HG03571 (cell line): ENCODE data around the gene FOXN3.
"Not testable (repeated sequence)": the region's sequence is repeated elsewhere in the genome, so short reads cannot be mapped to it uniquely, and the experiment has no call there.

ENCODE experiments used
- ATAC-seq: cut with Tn5 transposase; IDR thresholded peaks from one replicate; pipeline ENCODE4 v1.9.1; 2021; ENCODE audit not compliant: unreplicated experiment

FOXN3 gene

DNA sequence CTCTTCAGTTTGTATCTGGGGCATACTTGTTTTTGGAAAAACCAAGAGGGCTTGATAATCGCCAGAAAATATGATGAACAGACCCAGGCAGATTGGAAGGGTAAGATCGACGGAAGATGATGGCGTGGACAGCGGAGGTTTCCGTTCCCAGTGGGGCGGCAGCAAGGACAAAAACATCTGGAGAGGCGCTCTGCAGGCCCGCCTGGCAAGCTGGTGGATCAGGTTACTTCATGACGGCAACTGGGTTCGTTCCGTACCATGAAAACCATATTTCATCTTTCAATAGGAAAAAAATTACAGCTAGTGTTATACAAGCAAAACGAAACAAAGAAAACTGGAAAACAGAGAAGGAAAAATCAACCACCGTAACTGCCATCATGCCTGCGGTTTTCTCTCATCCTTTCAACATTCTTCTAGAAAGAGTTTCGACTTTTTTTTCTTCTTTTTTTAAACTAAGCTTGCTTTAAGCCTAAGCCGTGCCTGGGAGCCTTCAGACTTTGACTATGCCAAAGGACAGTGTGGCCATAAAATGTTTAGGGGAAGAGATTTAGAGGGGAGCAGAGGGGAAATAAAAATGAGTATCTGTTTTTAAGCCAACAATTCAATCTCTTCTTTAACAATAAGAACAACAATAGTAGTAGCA, 210.5 kb downstream of the FOXN3 start:
- ATAC-seq: no peak

DNA sequence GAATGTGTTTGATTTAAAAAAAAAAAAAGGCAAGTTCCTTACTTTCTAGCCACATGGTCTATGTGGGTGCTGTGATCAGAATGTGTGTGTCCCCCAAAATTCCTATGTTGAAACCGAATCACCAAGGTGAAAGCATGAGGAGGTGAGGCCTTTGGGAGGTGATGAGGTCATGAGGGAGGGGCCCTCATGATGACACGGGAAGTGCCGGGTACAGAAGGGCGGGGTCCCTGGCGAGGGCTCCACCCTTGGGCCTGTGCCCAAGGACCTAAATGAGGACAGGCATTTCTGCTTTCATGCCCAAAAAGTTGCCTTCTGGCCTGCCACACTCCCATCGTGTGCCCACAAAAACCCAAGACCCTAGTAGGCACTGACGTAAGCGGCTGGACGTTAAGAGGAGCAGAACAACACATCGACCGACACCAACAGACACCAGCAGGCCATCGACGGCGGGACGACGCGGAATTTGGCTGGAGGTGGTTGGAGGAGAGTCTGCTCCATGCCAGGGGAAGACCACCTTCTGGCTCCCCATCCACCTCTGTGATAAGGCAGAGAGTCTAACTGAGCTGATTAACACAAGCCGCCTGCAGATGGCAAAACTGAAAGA, 211.8 kb downstream of the FOXN3 start:
- no peak for ATAC-seq

DNA sequence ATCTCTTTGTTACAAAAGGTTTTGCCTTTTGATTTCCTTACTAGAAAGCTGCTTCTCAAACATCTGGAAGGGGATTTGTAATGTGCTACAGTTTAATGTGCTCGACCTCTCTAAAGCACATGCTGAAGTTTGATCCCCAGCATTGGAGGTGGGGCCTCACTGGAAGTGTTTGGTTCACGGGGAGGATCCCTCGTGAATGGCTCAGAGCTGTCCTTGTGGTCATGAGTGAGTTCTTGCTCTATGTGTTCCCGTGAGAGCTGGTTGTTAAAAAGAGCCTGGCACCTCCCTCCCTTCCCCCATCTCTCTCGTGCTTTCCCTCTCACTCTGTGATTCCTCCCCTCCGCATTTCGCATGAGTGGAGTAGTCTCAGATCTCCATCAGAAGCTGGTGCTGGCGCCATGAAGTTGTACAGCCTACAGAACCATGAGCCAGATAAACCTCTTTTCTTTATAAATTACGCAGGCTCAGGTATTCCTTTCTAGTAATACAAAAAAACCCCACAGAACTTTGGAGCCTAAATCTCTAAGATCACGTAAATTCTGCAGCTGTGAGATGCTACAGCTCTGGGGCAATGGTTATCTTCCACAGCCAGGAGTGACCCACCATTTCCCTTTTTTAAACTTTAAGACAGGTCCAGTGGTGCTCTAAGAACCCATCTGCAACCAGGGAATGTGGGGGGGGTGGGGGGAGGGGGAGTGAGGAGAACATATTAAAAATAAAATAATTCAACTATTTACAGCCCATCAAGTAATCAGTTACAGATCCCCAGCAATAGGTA, 214.4 kb downstream of the FOXN3 start:
- ATAC-seq: no peak

DNA sequence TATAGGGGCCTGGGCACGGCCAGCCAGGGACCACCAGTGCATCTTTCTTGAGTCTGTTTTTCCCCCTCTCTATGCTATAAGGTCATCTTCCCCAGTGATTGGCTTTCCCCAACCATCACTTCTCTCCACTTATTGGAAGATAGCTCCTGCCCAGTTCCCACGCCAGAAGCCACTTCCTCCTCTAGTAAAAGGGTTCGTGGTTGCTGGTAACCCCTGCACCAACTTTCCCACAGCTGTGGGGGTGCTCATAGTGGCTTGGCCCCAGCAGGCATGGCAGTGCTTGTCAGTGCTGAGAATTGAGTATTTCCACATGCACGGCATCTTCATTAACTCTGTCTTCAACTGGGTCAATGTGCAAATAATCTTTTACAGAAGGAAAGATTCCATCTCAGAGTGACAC, 215.4 kb downstream of the FOXN3 start:
- no peak for ATAC-seq

DNA sequence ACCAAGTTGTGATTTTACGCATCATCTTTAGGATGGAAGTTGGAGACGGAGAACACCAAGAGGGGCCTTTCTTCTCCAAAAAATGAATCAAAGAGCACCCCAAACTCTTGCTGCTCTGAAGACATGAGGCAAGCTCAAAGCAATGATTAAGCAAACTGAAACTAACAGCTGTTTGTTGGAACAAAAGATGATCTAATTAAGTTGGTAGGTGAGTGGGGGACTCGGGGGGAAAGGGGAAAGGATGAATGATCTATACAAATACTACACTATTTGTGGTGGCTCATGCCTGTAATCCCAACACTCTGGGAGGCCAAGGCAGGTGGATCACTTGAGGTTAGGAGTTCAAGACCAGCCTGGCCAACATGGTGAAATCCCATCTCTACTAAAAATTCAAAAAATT, 217.7 kb downstream of the FOXN3 start:
- ATAC-seq: not testable (repeated sequence)

DNA sequence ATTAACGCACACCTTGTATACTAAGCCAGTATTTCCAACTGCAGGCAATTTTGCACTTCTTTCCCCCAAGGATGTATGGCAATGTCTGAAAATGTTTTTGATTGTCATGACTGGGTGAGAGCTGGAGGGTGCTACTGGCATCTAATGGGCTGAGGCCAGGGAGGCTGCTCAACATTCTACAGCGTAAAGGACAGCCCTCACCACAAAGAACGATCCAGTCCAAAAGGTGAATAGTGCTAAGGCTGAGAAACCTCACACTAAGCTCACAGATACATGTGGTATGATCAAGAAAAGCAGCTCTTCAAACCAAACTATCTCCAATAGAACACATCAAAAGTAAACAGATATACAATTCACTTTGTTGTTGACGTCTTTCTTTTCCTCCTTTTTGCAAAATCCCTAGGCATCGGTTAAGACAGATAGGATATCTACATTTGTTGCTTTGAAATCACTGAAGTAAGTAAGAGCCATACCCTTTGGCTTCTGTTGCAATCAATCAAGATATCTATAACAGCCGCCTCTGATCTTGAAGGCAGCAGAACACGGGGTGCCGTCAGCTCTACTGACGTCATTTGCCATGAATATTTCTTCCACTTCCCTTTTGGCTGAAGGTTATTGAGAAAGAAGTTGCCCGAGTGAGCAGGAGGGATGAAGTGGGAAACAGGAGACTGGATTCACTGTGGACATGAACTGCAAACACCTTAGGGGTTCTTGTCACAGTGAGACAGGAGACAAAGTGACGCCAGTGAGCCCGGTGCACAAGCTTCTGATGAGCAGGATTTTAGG, 218.3 kb downstream of the FOXN3 start:
- ATAC-seq: no peak

DNA sequence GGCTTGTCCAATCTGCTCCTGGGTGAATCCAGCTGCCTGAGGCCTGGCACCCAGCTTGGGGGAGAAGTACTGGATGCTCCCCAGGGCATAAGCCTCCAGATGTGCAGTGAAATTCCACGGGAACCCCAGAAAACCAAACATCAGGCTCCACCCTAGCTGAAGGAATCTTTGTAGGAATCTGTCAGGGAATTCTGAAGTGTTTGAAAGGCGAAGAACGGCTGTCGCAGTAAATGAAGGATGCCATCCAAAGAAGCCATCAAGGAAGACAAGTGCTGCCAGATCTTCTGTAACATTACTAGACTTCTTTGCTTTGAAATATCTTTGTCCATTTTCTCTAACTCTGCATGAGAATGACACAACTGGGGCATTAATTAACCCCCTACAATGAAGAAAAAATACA, 219.4 kb downstream of the FOXN3 start:
- no peak for ATAC-seq

DNA sequence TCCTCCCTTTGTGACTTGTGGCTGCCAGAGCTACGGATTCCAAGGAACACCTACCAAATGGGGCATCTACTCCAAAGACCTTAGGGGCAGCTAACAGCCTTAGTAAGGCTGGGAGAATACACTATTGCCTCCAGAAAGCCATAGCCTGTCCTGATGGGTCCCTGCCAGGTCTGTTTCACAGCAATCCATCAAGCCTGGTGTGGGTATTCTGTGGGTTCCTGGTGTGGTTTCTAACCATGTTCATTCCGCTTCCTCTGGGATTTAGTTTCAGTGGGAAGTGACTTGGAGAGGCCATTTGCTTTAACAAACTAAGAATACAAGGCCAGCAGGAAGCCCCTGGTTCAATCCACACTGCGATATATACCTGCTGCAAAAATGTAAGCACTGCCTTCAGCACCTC, 220.5 kb downstream of the FOXN3 start:
- no peak for ATAC-seq

DNA sequence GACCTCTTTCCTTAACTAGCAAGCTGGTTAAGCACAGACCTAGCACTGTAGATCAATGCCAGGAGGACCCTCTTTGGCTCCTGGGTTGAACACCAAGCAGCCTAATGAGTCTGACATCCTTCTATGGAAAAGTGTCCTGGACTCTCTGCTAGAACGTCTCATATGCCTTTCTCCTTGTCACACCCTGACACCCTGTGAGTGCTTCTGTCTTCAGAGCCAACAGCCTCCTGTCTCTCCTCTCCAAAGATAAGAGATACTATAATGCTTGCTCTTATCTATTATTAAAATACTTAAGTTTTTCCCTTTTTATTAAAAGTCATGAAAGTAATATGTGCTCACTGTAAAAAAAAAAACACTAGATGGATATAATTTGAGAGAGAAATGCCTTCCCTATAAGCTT, 222.7 kb downstream of the FOXN3 start:
- ATAC-seq: no peak

DNA sequence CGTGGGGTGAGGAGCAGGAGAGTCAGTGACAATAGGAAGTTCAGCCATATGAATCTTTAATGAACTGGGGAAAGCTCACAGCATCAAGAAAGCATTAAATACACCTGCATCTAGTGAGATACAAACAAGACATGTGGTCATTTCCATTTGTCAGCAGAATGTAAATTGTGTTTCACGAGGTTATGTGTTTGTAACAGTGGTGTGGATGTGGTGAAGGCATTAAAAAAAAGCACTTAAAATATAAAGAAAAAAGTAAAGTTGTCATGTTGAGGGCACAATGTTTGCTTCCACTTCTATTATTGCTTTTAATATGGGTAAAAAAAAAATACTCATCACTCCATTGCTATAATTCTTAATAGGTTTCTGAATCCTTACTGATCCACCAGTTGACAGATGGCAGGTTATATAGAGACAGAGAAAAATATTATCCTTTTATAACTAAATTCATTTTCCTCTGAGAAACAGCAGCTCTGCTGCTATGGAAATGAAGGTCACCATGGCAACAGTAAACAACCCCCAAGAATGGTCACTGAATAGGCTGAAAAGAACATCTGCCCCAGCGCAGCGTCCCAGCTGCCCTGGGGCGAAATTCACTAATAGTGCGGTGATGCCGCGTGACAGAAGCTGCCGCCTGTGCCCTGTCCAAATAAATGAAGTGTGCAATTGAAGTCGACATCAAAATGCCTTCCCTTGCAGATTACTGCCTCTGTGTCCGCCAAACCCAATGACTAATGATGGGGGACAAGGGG, 226.1 kb downstream of the FOXN3 start:
- no peak for ATAC-seq

DNA sequence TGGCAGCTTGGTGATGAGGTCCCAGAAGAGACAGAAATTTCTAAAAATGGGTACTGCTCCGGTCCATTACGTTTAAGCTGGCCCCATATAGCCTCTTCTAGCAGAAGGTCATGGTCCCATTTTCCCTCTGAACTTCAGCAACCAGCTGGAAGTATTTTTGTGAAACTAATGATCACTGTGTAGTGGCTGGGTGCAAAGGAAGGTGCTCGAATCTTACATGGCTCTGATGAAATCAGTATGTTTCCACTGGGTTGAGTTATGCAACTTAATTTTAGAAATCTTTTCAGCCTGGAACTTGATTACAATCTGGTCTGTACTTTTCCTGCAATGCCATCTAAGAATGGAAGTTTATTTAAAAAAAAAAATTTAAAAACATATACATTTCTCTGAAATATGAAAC, 228.5 kb downstream of the FOXN3 start:
- no peak for ATAC-seq

DNA sequence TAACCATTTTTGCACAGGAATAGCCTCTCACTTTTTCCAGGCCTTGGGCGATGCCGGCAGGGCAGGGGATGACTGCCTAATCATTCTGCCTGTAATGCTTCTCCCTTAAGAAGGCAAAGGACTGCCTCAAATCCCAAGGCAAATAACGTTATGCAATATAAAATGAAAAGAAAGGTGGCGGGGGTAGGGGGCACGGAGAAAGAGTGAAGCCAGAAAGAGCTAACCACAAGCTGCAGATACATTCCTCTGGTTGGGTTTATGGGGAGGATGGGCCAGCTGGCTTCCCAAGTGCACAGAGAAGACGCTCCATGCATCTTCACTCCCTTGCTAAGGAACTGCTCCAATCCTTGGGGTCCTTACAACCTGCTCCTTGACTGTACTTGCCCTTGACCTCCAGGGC, 229.5 kb downstream of the FOXN3 start:
- ATAC-seq: no peak

DNA sequence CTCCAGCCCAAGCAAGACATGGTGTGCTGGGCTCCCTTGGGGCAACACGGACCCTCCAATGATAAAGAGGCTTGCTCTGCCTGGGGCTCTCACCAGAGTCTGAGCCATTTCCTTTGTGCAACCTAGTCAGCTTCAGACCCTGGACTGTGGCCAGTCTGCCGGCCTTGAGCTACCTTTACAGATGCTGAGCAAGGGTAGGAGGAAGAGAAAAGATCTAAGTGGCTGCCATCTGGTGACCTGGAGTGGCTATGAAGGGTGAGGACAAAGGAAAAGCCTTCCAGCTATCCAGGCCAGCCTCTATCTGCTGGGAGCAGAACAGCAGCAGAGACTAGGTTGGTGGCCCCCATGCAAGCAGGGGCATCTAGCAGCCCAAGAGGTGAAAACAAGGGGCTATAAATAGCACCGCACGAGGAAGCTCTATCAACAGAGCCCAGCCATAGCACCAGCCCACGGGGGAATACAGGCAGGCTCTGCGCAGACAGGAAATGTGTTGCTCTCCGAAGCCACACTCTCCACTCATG, 230.1 kb downstream of the FOXN3 start:
- ATAC-seq: peak; percentile 85

DNA sequence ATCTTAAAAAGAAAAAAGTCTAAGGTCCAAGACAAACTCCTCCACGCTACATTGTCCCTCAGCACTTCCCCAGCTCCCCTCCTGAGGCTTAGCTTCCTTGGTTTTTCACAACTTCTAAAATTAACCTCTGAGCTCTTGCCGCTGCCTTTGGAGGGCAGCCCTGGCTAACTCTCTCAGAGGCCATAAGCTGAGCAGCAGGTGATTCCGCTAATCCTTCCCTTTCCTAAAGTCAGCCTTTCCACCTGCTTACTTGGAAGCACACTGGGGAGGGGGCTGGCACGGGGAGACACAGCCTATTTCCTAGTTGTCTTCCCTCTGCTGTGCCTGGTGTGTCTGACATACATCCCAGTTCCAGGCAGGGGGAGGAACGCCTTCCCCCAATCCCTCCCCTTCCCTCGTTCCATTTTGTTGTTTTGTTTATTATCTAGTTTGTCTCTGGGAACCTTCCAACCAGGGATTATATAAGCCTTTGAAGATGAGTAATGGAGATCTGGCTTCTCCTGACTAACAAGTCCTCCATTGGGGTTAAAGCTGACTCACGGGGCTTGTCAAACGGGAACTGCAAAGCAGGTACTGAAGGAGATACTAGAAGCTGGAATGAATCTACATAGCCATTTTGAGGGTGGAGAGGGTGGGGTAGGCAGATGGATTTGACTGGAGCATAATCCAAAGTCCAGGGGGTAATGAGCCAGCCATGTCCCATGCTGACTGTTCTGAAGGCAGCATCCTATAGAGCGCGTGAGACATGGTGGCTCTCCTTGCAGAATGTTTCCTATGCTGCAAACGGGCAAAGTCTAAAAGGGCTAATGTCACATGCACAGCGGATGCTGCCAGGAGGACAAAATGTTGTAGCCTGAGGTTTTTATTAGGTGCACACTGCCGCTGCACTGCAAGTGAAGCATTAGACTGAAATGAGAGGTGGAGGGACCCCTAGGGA, 230.8 kb downstream of the FOXN3 start:
- no peak for ATAC-seq

DNA sequence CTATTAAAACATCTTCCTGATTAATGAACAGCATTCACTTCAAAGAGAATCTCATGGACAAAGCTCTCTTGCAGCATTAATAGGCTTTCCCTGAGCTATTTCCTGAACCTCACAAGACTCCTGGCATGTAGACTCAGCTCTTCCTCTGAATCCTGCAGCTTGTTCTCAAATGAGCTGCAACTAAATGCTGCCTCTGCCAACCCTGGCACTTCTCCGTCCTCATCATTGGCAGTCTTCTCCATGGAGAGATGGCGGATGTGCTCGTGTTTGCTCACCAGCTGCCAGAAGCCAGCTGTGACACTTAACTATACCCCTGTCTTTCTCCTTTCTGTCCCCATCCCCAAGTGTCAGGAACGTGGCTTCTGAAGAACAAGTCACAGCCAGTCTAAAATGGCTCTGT, 232.1 kb downstream of the FOXN3 start:
- no peak for ATAC-seq

DNA sequence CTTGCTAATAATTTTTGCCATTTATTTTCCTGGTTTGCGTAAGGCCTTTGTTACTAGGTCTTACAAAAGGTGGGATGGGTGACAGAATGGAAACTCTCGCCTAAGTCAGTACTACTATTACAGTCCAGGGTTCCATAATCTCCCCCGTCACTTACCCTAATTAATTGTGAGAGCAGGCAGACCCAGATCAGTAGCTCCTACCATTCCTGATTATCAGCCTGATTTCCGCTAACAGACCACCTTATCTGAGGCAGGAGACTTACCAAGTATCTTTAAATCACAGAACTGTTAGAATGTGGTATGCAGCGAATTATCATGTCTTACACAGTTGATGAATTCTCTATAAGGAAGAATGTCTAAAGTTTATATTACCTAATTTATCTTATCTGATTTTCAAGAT, 234.7 kb downstream of the FOXN3 start:
- no peak for ATAC-seq

DNA sequence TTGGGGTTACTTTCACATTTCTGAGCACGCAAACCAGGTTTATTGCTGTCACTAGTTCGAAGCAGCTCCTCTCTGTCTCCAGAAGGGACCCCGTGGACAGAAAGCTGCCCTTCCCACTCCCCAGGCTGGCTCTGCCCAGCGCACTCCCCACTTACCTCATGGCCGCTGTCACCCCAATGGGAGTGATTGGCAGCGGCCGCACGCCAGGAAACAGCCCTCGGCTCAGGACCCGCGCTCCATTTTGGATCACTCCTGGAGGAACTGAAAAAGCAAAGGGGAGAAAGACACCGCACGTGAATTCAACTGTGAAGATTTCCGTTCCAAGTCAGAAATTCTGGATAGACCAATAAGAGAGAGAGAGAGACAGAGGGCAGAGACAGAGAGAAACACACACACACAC, 236.5 kb downstream of the FOXN3 start:
- no peak for ATAC-seq

DNA sequence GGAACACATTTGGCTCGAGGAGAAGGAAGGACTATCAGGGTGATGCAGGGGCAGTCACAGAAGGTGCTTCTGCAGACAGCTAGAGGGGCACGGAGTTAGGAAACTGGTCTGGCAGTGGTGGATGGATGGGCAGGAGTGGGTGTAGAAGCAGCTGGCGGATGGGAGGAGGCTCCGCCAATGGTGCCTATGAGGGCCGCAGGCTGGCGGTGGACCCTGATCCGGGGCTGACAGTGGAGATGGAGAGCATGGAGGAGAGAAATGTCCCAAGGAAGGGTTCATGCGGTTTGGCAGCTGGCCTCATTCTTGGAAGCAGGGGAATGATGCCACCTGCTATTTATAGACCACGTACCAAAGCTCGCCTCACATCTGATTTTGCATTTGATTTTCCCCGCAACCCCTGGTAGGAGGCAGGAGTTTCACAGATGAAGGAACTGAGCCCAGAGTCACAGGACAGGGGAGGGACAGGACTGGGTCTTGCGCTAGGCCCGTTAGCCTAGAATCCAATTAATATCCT, 237.1 kb downstream of the FOXN3 start:
- ATAC-seq: no peak

DNA sequence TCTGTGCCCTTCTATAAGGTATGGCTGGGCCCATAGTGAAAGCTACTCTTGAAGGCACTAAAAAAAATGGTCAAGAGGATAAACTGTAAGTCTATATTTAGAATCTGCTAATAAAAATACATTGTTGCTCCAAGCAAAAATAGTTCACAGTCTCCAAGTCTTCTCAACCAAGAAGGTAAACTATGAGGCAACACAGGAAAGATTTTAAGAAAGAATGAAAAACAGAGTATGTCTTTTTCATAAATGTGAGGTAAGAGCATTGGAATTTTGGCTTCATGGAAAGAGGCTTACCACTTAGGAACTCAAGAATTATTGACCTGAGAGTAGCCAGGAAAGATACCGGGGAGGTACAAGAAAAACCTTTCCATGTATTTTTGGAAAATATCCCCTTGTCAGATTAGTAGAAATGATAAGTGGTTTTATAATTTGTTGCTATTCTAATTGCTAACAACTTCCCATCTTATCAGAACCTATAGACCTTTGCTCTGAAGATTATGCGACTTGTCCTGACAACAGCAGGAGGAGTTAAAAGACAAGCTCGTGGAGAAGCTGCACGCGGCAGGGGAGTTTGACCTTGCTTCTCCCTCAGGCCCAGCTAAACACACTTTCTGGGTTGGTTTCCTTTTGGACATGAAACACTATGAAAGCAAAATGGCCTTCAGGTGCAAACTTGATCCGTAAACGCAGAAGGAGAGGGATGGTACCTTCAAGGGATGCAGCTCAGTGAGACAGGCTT, 238.1 kb downstream of the FOXN3 start:
- no peak for ATAC-seq
